Stimulated activated CD8-positive, alpha-beta memory T cell treated with anti-CD3 and anti-CD28 coated beads, Interleukin-4, amount 100 ng/mL, for 1 hour (primary cell): Measurements from ENCODE around the gene RHBDD1.

Source experiments
- DNase-seq, 2 donors: peaks; one replicate each; pipeline ENCODE4 v3.0.0-alpha.2; 2020; ENCODE audit warnings: low read depth in 2 of 2, low spot score in 1 of 2

The RHBDD1 gene

GRCh38 chr2:226910384-226910783, 74.5 kb downstream of the RHBDD1 start:
- no peak for DNase-seq

DNA sequence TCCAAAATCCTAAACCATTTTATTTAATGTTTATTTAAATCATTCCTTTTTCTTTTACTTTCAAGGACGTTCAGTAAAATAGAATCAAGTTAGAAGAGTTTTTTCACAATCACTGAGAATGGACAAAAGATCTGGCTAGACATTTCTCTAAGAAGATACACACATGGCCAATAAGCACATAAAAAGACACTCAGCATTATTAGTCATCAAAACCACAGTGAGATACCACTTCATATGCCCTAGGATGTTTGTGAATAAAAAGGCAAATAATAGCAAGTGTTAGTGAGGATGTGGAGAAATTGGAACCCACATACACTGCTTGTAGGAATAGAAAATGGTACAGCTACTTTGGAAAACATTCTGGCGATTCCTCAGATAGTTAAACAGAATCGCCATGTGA, 76.1 kb downstream of the RHBDD1 start:
- DNase-seq: no peak

- DNase-seq: no peak
Observed at GRCh38 chr2:226913641-226914040, 77.8 kb downstream of the RHBDD1 start.

DNA sequence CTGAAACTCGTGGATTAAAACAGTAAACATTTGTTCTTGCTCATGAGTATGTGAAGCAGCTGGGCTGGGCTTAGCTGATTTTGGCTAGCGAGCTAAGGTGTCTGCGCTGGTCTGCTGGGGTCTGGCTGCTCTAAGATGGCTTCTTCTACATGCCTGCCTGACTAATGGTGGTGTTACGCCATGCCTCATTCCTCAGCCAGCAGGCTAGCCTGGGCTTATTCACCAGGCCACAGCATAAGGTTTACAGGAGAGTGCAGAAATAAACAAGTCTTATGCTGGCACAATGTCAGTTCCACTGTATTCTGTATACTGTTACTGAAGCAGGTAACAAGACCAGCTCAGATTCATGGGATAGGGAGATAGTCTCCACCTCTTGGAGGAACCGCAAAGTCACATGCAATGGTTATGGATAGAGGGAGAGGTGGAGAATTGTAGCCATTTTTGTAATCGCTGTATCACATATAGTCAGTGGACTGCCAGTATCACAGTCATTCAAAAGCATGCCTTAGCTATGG, 80.0 kb downstream of the RHBDD1 start:
- DNase-seq: no peak

- no peak for DNase-seq
Observed at GRCh38 chr2:226916669-226917068, 80.8 kb downstream of the RHBDD1 start.

DNA sequence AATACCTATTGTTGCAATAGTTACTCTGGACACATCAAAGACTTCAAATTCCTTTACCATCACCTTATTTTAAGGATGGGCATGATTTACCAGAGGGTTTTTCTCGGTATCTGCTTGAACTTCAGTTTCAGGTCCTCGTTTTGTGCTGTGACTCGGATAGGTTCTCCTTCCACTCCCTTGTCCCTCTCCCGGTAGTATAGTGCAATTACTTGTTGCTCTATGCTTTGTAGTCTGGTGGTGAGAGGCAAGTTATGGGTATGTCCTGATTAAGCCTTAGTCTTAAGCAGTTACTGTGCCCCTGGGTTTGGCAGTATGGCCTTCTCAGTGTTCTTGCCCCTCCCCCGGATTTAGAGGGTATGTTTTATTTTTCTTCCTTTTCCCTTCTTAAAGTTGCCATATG, 96.6 kb downstream of the RHBDD1 start:
- DNase-seq: no peak

- no peak for DNase-seq
Observed at GRCh38 chr2:226934546-226935201, 98.8 kb downstream of the RHBDD1 start.

- DNase-seq: no peak
Observed at GRCh38 chr2:226943862-226944620, 108.2 kb downstream of the RHBDD1 start.

DNA sequence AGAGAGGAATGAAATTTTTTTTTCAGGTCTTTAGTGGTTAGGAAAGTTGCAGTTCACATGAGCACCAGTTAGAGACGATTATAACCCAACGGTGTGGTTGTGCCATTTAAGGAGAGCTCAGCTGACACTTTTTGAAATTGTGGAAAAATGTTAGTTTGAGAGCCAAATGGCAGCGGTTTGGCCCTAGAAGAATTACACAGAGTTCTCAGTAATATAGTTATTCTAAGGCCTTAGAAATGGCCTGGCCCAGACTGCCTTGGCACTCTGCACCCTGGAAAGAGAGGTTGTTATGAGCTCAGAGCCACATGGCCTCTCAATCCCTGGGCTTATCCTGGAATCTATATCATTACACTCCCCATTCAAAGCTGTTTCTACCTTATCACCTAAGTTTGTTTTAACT, 117.4 kb downstream of the RHBDD1 start:
- no peak for DNase-seq

DNA sequence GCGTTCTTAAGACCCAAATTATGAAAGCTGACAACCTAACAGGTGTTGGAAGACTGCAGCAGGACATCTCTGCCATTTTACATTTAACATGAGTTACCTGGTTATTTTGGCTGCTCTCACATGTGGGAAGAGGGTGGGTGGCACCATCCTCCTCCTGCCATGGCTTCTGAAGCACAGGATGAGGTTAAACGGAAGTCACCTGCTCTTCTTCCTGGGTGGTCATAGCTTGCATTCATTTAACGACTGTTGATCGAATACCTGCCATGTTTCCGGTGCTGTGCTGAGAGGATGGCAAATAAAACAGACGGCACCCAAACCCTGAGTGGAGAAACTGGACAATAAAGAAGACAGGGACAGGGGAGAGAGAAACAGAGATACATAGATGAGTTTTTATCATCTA, 118.0 kb downstream of the RHBDD1 start:
- no peak for DNase-seq

GRCh38 chr2:226956659-226957058, 120.8 kb downstream of the RHBDD1 start:
- DNase-seq: no peak

GRCh38 chr2:226959418-226959817, 123.6 kb downstream of the RHBDD1 start:
- no peak for DNase-seq

DNA sequence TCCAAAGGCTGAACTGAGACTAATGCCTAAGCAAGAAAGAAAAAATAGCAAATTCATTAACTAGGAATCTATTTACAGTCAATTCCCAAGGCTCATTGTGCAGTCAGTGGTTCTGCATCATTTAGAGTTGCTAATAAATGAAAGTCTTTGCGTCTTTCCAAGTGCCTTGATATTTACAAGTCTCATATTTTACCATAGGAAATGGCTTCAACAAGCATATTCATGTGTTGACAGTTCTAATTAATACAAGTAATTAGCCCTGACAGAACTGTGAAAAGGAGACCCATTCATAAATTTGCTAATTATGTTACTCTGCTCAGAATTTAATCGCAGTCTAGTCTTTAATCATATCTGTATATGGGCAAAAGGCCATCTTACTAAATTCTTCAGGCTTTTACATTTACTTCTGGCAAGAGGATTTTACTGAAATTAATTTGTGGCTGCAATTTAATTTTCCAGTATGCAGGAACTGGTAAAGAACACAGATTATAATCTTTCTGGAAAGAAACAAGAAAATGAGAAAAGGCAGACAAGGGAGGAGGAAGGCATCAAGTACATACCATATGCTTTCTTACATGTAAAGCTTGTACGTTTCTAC, 126.4 kb downstream of the RHBDD1 start:
- DNase-seq: no peak

- no peak for DNase-seq
Observed at GRCh38 chr2:226963528-226963927, 127.7 kb downstream of the RHBDD1 start.

DNA sequence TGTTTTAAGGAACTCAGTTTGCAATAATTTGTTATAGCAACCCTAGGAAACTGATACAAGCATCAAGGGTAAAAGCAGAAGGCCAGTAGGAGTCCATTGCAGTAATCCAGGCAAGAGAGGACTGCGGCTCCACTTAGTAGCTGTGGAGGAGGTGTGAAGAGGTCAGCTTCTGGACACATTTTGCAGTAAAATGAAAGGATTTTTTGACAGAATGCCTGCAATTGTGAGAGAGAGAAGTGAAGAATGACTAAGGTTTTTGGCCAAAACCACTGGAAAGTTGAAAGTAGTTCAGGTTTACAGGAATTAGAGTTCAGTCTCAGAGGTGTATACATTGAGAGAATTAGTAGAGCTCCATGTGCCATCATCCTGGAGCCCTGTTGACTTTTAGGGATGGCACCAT, 129.5 kb downstream of the RHBDD1 start:
- no peak for DNase-seq

- no peak for DNase-seq
Observed at GRCh38 chr2:226969417-226970080, 133.7 kb downstream of the RHBDD1 start.

- no peak for DNase-seq
Observed at GRCh38 chr2:226970362-226970761, 134.5 kb downstream of the RHBDD1 start.

GRCh38 chr2:226971084-226971483, 135.2 kb downstream of the RHBDD1 start:
- DNase-seq: no peak

DNA sequence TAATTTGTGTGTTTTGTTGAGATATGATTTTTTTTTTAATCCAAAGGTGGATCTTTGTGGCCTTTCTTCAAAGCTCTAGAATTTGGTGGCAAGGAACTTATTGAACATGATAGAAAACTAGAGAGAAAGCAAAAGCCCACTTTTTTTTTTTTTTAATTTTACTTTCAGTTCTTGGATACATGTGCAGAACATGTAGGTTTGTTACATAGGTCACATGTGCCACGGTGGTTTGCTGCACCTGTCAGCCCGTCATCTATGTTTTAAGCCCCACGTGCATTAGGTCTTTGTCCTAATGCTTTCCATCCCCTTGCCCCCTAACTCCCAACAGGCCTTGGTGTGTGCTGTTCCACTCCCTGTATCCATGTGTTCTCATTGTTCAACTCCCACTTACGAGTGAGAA, 135.9 kb downstream of the RHBDD1 start:
- no peak for DNase-seq

DNA sequence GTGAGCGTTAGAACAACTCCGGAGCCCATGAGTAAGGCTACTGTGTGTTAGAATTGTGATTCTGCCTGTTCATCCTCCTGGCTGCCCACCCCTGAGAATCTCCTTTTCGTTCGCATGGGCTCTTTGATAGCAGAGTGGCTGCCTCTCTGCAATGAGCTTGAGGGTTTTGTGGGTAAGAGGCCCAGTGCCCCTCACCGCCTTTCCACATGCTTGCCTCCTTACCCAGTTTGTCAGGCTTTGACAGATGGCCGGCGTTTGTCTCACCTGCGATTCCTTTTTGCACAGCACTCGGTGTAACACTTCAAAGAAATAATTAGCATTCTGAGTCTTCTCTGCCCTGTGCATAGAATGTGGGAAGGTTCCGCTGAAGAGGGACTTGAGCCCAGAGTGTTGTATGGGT, 138.0 kb downstream of the RHBDD1 start:
- DNase-seq: no peak

GRCh38 chr2:226977775-226978190, 141.9 kb downstream of the RHBDD1 start:
- DNase-seq: no peak

GRCh38 chr2:226978300-226978699, 142.4 kb downstream of the RHBDD1 start:
- DNase-seq: no peak
